ENCODE measurements around the gene KAZN.

KAZN gene

DNA sequence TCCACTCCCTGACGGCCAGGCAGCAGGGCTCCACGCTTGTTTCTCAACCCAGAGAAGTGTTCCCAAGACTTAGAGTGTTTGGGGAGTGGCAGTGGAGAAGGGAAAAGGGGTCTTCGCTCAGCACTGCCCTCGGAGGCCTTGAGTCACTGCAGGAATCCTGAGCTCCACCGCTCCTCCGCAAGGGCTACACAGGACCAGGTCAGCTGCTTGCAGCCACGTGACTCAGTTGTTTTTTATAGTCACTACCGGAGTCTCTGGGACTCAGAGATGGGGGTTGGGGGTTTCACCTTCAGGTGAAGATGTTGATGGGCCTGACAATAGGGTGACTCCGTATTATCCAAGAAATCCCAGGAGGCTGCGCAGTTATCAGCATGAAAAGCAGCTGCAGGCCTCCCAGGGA, 478.9 kb downstream of the KAZN start:
- Histone ChIP-seq H3K9ac (ENCODE audit: low read length) (no peak overlapping the region), H3K4me3 (ENCODE audit: low read depth, low read length) (no peak overlapping the region), H3K27me3 (ENCODE audit: control insufficient read depth, insufficient read depth, low read length) (no peaks in the 10 kb centered on the region), H3K4me1 (ENCODE audit: control insufficient read depth, insufficient read depth, low read length) (no peaks in the 10 kb centered on the region), H3K27ac (ENCODE audit: low read depth, low read length) (no peak overlapping the region), H3K9me3 (ENCODE audit: control insufficient read depth, insufficient read depth, low read depth, low read length) (no peaks in the 10 kb centered on the region), H3K36me3 (ENCODE audit: control insufficient read depth, insufficient read depth, low read length) (no peaks in the 10 kb centered on the region)

- H3K36me3 ChIP-seq (ENCODE audit: control insufficient read depth, insufficient read depth, low read length): no peaks in the 10 kb centered on the region
- no peak overlapping the region for H3K9ac ChIP-seq (ENCODE audit: low read length)
- no peaks in the 10 kb centered on the region for H3K9me3 ChIP-seq (ENCODE audit: control insufficient read depth, insufficient read depth, low read depth, low read length)
- H3K4me1 ChIP-seq (ENCODE audit: control insufficient read depth, insufficient read depth, low read length): no peaks in the 10 kb centered on the region
- H3K27ac ChIP-seq (ENCODE audit: low read depth, low read length): no peak overlapping the region
- no peak overlapping the region for H3K4me3 ChIP-seq (ENCODE audit: low read depth, low read length)
- no peaks in the 10 kb centered on the region for H3K27me3 ChIP-seq (ENCODE audit: control insufficient read depth, insufficient read depth, low read length)
These were observed 482.0 kb downstream of the KAZN start for GRCh38 chr1:15080328-15081007.

GRCh38 chr1:15081102-15081501, 482.6 kb downstream of the KAZN start:
- H3K9ac ChIP-seq (ENCODE audit: low read length): no peak overlapping the region
- H3K27ac ChIP-seq (ENCODE audit: low read depth, low read length): no peak overlapping the region
- H3K9me3 ChIP-seq (ENCODE audit: control insufficient read depth, insufficient read depth, low read depth, low read length): no peaks in the 10 kb centered on the region
- no peaks in the 10 kb centered on the region for H3K36me3 ChIP-seq (ENCODE audit: control insufficient read depth, insufficient read depth, low read length)
- no peaks in the 10 kb centered on the region for H3K4me1 ChIP-seq (ENCODE audit: control insufficient read depth, insufficient read depth, low read length)
- H3K27me3 ChIP-seq (ENCODE audit: control insufficient read depth, insufficient read depth, low read length): no peaks in the 10 kb centered on the region
- no peak overlapping the region for H3K4me3 ChIP-seq (ENCODE audit: low read depth, low read length)

- no peaks in the 10 kb centered on the region for H3K4me1 ChIP-seq (ENCODE audit: control insufficient read depth, insufficient read depth, low read length)
- no peaks in the 10 kb centered on the region for H3K27me3 ChIP-seq (ENCODE audit: control insufficient read depth, insufficient read depth, low read length)
- H3K9ac ChIP-seq (ENCODE audit: low read length): no peak overlapping the region
- no peak overlapping the region for H3K27ac ChIP-seq (ENCODE audit: low read depth, low read length)
- no peak overlapping the region for H3K4me3 ChIP-seq (ENCODE audit: low read depth, low read length)
- H3K36me3 ChIP-seq (ENCODE audit: control insufficient read depth, insufficient read depth, low read length): no peaks in the 10 kb centered on the region
- H3K9me3 ChIP-seq (ENCODE audit: control insufficient read depth, insufficient read depth, low read depth, low read length): no peaks in the 10 kb centered on the region
These were observed 485.1 kb downstream of the KAZN start for GRCh38 chr1:15083578-15083977.

- H3K4me3 ChIP-seq (ENCODE audit: low read depth, low read length): no peak overlapping the region
- no peaks in the 10 kb centered on the region for H3K27me3 ChIP-seq (ENCODE audit: control insufficient read depth, insufficient read depth, low read length)
- H3K36me3 ChIP-seq (ENCODE audit: control insufficient read depth, insufficient read depth, low read length): no peaks in the 10 kb centered on the region
- peaks cover 13% of the 10 kb centered on the region for H3K4me1 ChIP-seq (ENCODE audit: control insufficient read depth, insufficient read depth, low read length)
- H3K27ac ChIP-seq (ENCODE audit: low read depth, low read length): no peak overlapping the region
- no peaks in the 10 kb centered on the region for H3K9me3 ChIP-seq (ENCODE audit: control insufficient read depth, insufficient read depth, low read depth, low read length)
- no peak overlapping the region for H3K9ac ChIP-seq (ENCODE audit: low read length)
These were observed 489.9 kb downstream of the KAZN start for GRCh38 chr1:15088281-15088971.

DNA sequence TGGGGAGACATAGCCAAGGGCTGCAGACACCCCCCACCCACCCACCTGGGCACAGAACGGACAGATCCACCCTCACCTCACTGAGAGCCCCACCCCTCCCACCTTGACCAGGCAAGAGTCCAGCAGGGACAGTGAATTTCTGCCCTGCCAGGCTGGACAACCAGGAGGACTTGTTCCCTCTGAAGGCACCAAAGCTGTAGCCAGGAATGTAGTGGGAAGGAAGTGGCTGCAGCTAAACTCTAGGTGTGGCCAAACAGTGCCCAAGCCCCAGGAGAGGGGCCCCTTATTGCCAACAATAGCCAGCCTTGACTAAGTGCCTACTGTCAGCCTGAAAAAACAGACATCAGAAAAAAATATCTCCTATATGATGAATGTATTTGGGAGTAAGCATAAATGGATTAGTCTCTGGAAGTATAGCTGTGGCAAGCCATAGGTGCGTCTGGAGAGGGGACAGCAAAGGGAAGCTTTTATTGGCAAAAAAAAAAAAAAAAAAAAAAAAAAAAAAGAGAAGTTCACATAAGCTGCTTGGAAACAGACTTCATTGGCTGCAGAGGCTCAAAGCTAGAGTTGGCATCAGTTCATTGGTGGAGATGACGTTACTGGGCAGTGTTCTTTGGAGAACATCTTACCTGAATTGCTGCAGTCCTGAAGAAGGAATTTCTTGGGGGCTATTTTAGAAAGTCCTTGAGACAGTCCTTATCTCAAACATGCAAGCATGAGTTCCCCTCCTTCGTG, 490.9 kb downstream of the KAZN start:
- Histone ChIP-seq H3K9me3 (ENCODE audit: control insufficient read depth, insufficient read depth, low read depth, low read length) (no peaks in the 10 kb centered on the region), H3K4me3 (ENCODE audit: low read depth, low read length) (no peak overlapping the region), H3K27me3 (ENCODE audit: control insufficient read depth, insufficient read depth, low read length) (no peaks in the 10 kb centered on the region), H3K9ac (ENCODE audit: low read length) (no peak overlapping the region), H3K27ac (ENCODE audit: low read depth, low read length) (no peak overlapping the region), H3K36me3 (ENCODE audit: control insufficient read depth, insufficient read depth, low read length) (no peaks in the 10 kb centered on the region), H3K4me1 (ENCODE audit: control insufficient read depth, insufficient read depth, low read length) (peaks cover 13% of the 10 kb centered on the region)

DNA sequence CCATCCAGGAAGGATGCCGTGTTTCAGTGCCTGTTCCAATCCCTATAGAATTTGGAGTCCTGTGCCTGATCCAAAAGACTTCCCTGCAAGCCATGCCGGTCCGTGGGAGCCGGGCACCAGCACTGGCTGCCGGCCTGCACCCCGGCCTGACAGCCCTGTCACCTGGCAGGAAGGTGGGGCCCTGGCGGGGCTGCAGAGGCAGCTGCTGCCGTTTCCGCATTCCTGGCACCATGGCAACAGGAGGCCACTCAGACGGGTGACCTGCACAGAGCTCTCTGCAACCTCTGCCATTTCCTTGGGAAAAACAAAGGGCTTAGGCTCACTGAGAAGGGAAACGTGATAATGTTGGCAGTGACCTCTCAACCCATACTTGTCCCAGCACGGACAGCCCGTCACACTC, 491.9 kb downstream of the KAZN start:
- H3K9ac ChIP-seq (ENCODE audit: low read length): no peak overlapping the region
- no peaks in the 10 kb centered on the region for H3K9me3 ChIP-seq (ENCODE audit: control insufficient read depth, insufficient read depth, low read depth, low read length)
- peaks cover 13% of the 10 kb centered on the region for H3K4me1 ChIP-seq (ENCODE audit: control insufficient read depth, insufficient read depth, low read length)
- no peak overlapping the region for H3K4me3 ChIP-seq (ENCODE audit: low read depth, low read length)
- no peak overlapping the region for H3K27ac ChIP-seq (ENCODE audit: low read depth, low read length)
- H3K36me3 ChIP-seq (ENCODE audit: control insufficient read depth, insufficient read depth, low read length): no peaks in the 10 kb centered on the region
- H3K27me3 ChIP-seq (ENCODE audit: control insufficient read depth, insufficient read depth, low read length): no peaks in the 10 kb centered on the region

- Histone ChIP-seq H3K27me3 (ENCODE audit: control insufficient read depth, insufficient read depth, low read length) (peaks cover 5% of the 10 kb centered on the region), H3K9ac (ENCODE audit: low read length) (no peak overlapping the region), H3K4me3 (ENCODE audit: low read depth, low read length) (no peak overlapping the region), H3K36me3 (ENCODE audit: control insufficient read depth, insufficient read depth, low read length) (no peaks in the 10 kb centered on the region), H3K4me1 (ENCODE audit: control insufficient read depth, insufficient read depth, low read length) (peaks cover 13% of the 10 kb centered on the region), H3K9me3 (ENCODE audit: control insufficient read depth, insufficient read depth, low read depth, low read length) (no peaks in the 10 kb centered on the region), H3K27ac (ENCODE audit: low read depth, low read length) (no peak overlapping the region)
These were observed 495.6 kb downstream of the KAZN start for GRCh38 chr1:15094056-15094455.

- Histone ChIP-seq H3K27me3 (ENCODE audit: control insufficient read depth, insufficient read depth, low read length) (peaks cover 13% of the 10 kb centered on the region), H3K4me3 (ENCODE audit: low read depth, low read length) (no peak overlapping the region), H3K9me3 (ENCODE audit: control insufficient read depth, insufficient read depth, low read depth, low read length) (no peaks in the 10 kb centered on the region), H3K36me3 (ENCODE audit: control insufficient read depth, insufficient read depth, low read length) (no peaks in the 10 kb centered on the region), H3K4me1 (ENCODE audit: control insufficient read depth, insufficient read depth, low read length) (peaks cover 10% of the 10 kb centered on the region), H3K27ac (ENCODE audit: low read depth, low read length) (no peak overlapping the region), H3K9ac (ENCODE audit: low read length) (no peak overlapping the region)
These were observed 496.4 kb downstream of the KAZN start for GRCh38 chr1:15094719-15095495.

DNA sequence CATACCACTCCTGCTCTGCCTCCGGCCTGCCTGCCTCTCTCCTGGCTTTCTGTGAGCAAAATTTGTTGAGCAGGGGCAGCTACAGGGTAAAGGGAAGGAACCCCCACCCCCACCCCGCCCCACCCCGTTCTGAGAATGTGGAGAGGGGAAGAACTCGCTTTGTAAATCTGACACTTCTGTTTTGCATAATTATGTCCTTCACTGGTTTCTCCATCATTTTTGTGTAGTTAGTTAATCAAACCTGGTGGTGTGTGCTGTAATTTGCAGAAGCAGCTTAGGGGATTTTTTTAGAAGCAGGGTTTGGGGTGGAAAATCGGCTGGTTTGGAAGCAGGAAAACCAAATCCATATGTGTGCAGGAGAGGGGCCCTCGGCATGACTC, 497.0 kb downstream of the KAZN start:
- Histone ChIP-seq H3K36me3 (ENCODE audit: control insufficient read depth, insufficient read depth, low read length) (no peaks in the 10 kb centered on the region), H3K9ac (ENCODE audit: low read length) (no peak overlapping the region), H3K27ac (ENCODE audit: low read depth, low read length) (no peak overlapping the region), H3K9me3 (ENCODE audit: control insufficient read depth, insufficient read depth, low read depth, low read length) (no peaks in the 10 kb centered on the region), H3K27me3 (ENCODE audit: control insufficient read depth, insufficient read depth, low read length) (peaks cover 17% of the 10 kb centered on the region), H3K4me1 (ENCODE audit: control insufficient read depth, insufficient read depth, low read length) (peaks cover 8% of the 10 kb centered on the region), H3K4me3 (ENCODE audit: low read depth, low read length) (no peak overlapping the region)
